ENCODE data around the gene RARS2. TPM values are rescaled to one million over a fixed set of nuclear protein-coding genes. Genes with fewer than 3 reads are reported as not detected.
A peak's percentile ranks its signal among the peaks of the same experiment; 100 is the strongest.

The RARS2 gene
- polyA plus RNA-seq, 3 donors from 2014 or later: 16.5 to 24.7 (median 22.1) TPM

- no peak overlapping the region for H3K27ac Mint-ChIP-seq
- H3K4me3 Mint-ChIP-seq: no peak overlapping the region
Observed at GRCh38 chr6:87600576-87600975, 10.8 kb upstream of the RARS2 start.

GRCh38 chr6:87590990-87591389 is 1.2 kb upstream of the RARS2 start:
- Mint-ChIP-seq H3K4me1 (peaks cover 45 to 57% of the 10 kb centered on the region in 2 donors), H3K4me3 (peak overlapping the region; percentile 89 to 95 (median 92)), H3K27ac (peak overlapping the region; percentile 87 to 97 (median 94)), H3K36me3 (peaks cover 0 to 5% (median 4%) of the 10 kb centered on the region in 3 donors), H3K27me3 (ENCODE audit: low read depth in 3 of 3) (peaks cover 1 to 6% (median 2%) of the 10 kb centered on the region in 3 donors), H3K9me3 (no peaks in the 10 kb centered on the region)
- no peak for DNase-seq

More at GRCh38 chr6:87600576-87600975, 10.8 kb upstream of the RARS2 start:
- Mint-ChIP-seq H3K27me3 (ENCODE audit: low read depth in 3 of 3) (peaks cover 0 to 2% (median 0%) of the 10 kb centered on the region in 3 donors), H3K36me3 (peaks cover 4 to 6% (median 5%) of the 10 kb centered on the region in 3 donors), H3K4me1 (no peaks in the 10 kb centered on the region), H3K9me3 (no peaks in the 10 kb centered on the region)
- no peak for DNase-seq

GRCh38 chr6:87590417-87590880 is 662 bp upstream of the RARS2 start:
- Mint-ChIP-seq H3K36me3 (peaks cover 0 to 5% (median 2%) of the 10 kb centered on the region in 3 donors), H3K27ac (peak overlapping the region; percentile 87 to 97 (median 94))
- no peak for DNase-seq

GRCh38 chr6:87588756-87589407 is 905 bp downstream of the RARS2 start:
- Mint-ChIP-seq H3K27me3 (ENCODE audit: low read depth in 3 of 3) (peaks cover 1 to 6% (median 2%) of the 10 kb centered on the region in 3 donors), H3K27ac (peak overlapping the region; percentile 82 to 97 (median 90)), H3K4me3 (peak overlapping the region; percentile 89 to 95 (median 92)), H3K9me3 (no peaks in the 10 kb centered on the region), H3K36me3 (peaks cover 0 to 5% (median 4%) of the 10 kb centered on the region in 3 donors), H3K4me1 (peaks cover 57 to 77% of the 10 kb centered on the region in 2 donors)
- no peak for DNase-seq

More at GRCh38 chr6:87590417-87590880, 662 bp upstream of the RARS2 start:
- no peaks in the 10 kb centered on the region for H3K9me3 Mint-ChIP-seq
- peaks cover 1 to 6% (median 2%) of the 10 kb centered on the region in 3 donors for H3K27me3 Mint-ChIP-seq (ENCODE audit: low read depth in 3 of 3)
- peaks cover 49 to 62% of the 10 kb centered on the region in 2 donors for H3K4me1 Mint-ChIP-seq
- peak overlapping the region; percentile 89 to 95 (median 92) for H3K4me3 Mint-ChIP-seq

- Mint-ChIP-seq H3K27ac (peak overlapping the region in 1 of 6 donors; percentile 29), H3K36me3 (peaks cover 0 to 14% (median 5%) of the 10 kb centered on the region in 3 donors), H3K4me3 (no peak overlapping the region), H3K27me3 (ENCODE audit: low read depth in 3 of 3) (peaks cover 1 to 4% (median 2%) of the 10 kb centered on the region in 3 donors), H3K9me3 (no peaks in the 10 kb centered on the region), H3K4me1 (peaks cover 60 to 82% of the 10 kb centered on the region in 2 donors)
- DNase-seq: no peak
Observed at GRCh38 chr6:87586371-87587077, 3.3 kb downstream of the RARS2 start.

- H3K27ac Mint-ChIP-seq: no peak overlapping the region
- H3K27me3 Mint-ChIP-seq (ENCODE audit: low read depth in 3 of 3): no peaks in the 10 kb centered on the region
- H3K4me1 Mint-ChIP-seq: peaks cover 38 to 63% of the 10 kb centered on the region in 2 donors
- H3K9me3 Mint-ChIP-seq: no peaks in the 10 kb centered on the region
- peaks cover 0 to 21% (median 5%) of the 10 kb centered on the region in 3 donors for H3K36me3 Mint-ChIP-seq
- no peak for DNase-seq
- no peak overlapping the region for H3K4me3 Mint-ChIP-seq
Observed at GRCh38 chr6:87583822-87584221, 6.0 kb downstream of the RARS2 start.

- Mint-ChIP-seq H3K27me3 (ENCODE audit: low read depth in 3 of 3) (peaks cover 0 to 1% (median 0%) of the 10 kb centered on the region in 3 donors), H3K9me3 (no peaks in the 10 kb centered on the region), H3K27ac (peak overlapping the region in 1 of 6 donors; percentile 40), H3K4me1 (peaks cover 39 to 61% of the 10 kb centered on the region in 2 donors), H3K36me3 (peaks cover 7% of the 10 kb centered on the region in 3 donors), H3K4me3 (no peak overlapping the region)
- DNase-seq: no peak
Observed at GRCh38 chr6:87575423-87575822, 14.4 kb downstream of the RARS2 start.

- Mint-ChIP-seq H3K27me3 (ENCODE audit: low read depth in 3 of 3) (peaks cover 0 to 1% (median 0%) of the 10 kb centered on the region in 3 donors), H3K4me1 (peaks cover 39 to 64% of the 10 kb centered on the region in 2 donors), H3K36me3 (peaks cover 2 to 7% (median 7%) of the 10 kb centered on the region in 3 donors), H3K4me3 (peak overlapping the region in 1 of 5 donors; percentile 12), H3K27ac (peak overlapping the region in 3 of 6 donors; percentile 6 to 26 (median 15)), H3K9me3 (no peaks in the 10 kb centered on the region)
- DNase-seq: no peak
Observed at GRCh38 chr6:87574237-87574804, 15.5 kb downstream of the RARS2 start.

- DNase-seq: no peak
- Mint-ChIP-seq H3K4me3 (no peak overlapping the region), H3K27ac (peak overlapping the region in 2 of 6 donors; percentile 10 to 16), H3K4me1 (peaks cover 41 to 60% of the 10 kb centered on the region in 2 donors), H3K9me3 (no peaks in the 10 kb centered on the region), H3K27me3 (ENCODE audit: low read depth in 3 of 3) (peaks cover 0 to 1% (median 0%) of the 10 kb centered on the region in 3 donors), H3K36me3 (peaks cover 0 to 7% (median 7%) of the 10 kb centered on the region in 3 donors)
Observed at GRCh38 chr6:87573307-87574024, 16.3 kb downstream of the RARS2 start.

GRCh38 chr6:87572883-87573282 is 16.9 kb downstream of the RARS2 start:
- Mint-ChIP-seq H3K9me3 (no peaks in the 10 kb centered on the region), H3K4me3 (no peak overlapping the region), H3K27ac (peak overlapping the region in 3 of 6 donors; percentile 2 to 31 (median 16)), H3K36me3 (peaks cover 0 to 7% (median 7%) of the 10 kb centered on the region in 3 donors), H3K27me3 (ENCODE audit: low read depth in 3 of 3) (peaks cover 0 to 1% (median 0%) of the 10 kb centered on the region in 3 donors), H3K4me1 (peaks cover 39 to 60% of the 10 kb centered on the region in 2 donors)
- DNase-seq: no peak

- H3K36me3 Mint-ChIP-seq: peaks cover 0 to 7% (median 4%) of the 10 kb centered on the region in 3 donors
- peaks cover 0 to 1% (median 0%) of the 10 kb centered on the region in 3 donors for H3K27me3 Mint-ChIP-seq (ENCODE audit: low read depth in 3 of 3)
- H3K9me3 Mint-ChIP-seq: no peaks in the 10 kb centered on the region
- no peak overlapping the region for H3K27ac Mint-ChIP-seq
- H3K4me3 Mint-ChIP-seq: no peak overlapping the region
- peaks cover 39 to 59% of the 10 kb centered on the region in 2 donors for H3K4me1 Mint-ChIP-seq
- DNase-seq: no peak
Observed at GRCh38 chr6:87572021-87572420, 17.8 kb downstream of the RARS2 start.

GRCh38 chr6:87561017-87561416 is 28.8 kb downstream of the RARS2 start:
- Mint-ChIP-seq H3K36me3 (peaks cover 4 to 31% (median 14%) of the 10 kb centered on the region in 3 donors), H3K4me3 (no peak overlapping the region), H3K27ac (no peak overlapping the region), H3K9me3 (no peaks in the 10 kb centered on the region), H3K27me3 (ENCODE audit: low read depth in 3 of 3) (peaks cover 0 to 2% (median 0%) of the 10 kb centered on the region in 3 donors), H3K4me1 (peaks cover 0 to 7% of the 10 kb centered on the region in 2 donors)
- no peak for DNase-seq

GRCh38 chr6:87558446-87558845 is 31.3 kb downstream of the RARS2 start:
- Mint-ChIP-seq H3K4me3 (no peak overlapping the region), H3K27me3 (ENCODE audit: low read depth in 3 of 3) (peaks cover 0 to 2% (median 0%) of the 10 kb centered on the region in 3 donors), H3K27ac (peak overlapping the region in 1 of 6 donors; percentile 45), H3K36me3 (peaks cover 14 to 44% (median 15%) of the 10 kb centered on the region in 3 donors), H3K4me1 (peaks cover 0 to 14% of the 10 kb centered on the region in 2 donors), H3K9me3 (no peaks in the 10 kb centered on the region)
- no peak for DNase-seq

All from immature natural killer cell (primary cell).